GM12874 (cell line): Measurements from ENCODE around the gene RSRC1.

Source experiments
- TF ChIP-seq, protein P1 (sequence below): IDR thresholded peaks from 2 replicates; pipeline ENCODE4 v1.5.1; 2011; ENCODE audit warnings: low read depth, mild to moderate bottlenecking, control low read depth, low read length, moderate library complexity; ENCODE audit not compliant: insufficient read depth

Gene RSRC1

DNA sequence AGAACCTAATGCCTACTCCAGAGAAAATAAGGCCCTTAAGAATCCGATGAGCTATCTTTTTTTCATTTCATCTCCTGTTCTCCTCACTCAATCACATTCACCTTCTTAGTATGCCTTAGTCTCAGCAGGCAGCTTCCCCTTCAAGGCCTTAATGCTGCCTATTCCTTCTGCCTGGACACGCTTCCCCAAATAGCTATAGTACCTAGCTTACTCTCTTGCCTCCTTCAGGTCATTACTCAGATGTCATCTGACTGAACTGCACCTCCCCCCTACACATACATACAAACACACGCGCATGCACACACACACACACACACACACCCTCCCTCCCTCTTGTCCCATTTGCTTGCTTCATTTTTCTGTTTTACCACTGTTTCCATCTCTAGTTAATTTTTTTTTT is 269.6 kb downstream of the RSRC1 start:
- TF ChIP-seq, protein P1, sequence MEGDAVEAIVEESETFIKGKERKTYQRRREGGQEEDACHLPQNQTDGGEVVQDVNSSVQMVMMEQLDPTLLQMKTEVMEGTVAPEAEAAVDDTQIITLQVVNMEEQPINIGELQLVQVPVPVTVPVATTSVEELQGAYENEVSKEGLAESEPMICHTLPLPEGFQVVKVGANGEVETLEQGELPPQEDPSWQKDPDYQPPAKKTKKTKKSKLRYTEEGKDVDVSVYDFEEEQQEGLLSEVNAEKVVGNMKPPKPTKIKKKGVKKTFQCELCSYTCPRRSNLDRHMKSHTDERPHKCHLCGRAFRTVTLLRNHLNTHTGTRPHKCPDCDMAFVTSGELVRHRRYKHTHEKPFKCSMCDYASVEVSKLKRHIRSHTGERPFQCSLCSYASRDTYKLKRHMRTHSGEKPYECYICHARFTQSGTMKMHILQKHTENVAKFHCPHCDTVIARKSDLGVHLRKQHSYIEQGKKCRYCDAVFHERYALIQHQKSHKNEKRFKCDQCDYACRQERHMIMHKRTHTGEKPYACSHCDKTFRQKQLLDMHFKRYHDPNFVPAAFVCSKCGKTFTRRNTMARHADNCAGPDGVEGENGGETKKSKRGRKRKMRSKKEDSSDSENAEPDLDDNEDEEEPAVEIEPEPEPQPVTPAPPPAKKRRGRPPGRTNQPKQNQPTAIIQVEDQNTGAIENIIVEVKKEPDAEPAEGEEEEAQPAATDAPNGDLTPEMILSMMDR, result no peak

DNA sequence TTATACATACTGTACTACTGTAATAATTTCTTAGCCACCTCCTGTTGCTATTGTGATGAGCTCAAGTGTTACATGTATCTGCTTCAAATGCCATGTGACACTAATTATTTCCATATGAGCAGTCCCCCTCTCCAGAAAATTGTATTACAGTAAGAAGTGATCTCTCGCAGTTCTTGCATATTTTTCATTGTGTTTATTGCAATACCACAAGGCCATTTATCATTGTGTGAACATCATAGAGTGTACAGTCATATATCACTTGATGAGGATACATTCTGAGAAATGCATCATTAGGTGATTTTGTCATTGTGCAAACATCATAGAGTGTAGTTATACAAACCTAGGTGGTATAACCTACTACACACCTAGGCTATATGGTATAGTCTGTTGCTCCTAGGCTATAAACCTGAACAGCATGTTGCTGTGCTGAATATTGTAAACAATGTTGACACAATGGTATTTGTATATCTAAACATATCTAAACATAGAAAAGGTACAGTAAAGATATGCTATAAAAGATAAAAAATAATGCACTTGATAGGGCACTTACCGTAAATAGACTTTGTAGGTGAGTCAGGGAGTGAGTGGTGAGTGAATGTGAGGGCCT is 271.5 kb downstream of the RSRC1 start:
- TF ChIP-seq, protein P1, result no peak

DNA sequence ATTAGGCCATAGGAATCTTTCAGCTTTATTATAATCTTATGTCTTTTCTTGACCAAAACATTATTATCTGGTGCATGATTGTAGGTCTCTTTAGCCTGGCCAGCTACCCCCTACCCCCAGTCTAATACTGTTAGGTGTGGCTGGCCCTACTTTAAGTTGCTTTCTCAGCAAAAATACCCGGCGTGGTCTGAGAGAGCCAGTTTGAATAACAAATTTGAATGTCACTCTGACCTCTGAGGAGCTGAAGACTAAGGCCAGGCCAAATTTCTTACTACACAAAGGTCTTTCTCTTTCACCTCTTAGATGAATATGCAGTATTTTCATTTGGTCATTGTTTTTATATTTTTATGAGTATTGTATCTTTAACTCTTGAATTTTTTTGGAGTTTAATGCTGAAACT is 272.6 kb downstream of the RSRC1 start:
- TF ChIP-seq, protein P1, result no peak

DNA sequence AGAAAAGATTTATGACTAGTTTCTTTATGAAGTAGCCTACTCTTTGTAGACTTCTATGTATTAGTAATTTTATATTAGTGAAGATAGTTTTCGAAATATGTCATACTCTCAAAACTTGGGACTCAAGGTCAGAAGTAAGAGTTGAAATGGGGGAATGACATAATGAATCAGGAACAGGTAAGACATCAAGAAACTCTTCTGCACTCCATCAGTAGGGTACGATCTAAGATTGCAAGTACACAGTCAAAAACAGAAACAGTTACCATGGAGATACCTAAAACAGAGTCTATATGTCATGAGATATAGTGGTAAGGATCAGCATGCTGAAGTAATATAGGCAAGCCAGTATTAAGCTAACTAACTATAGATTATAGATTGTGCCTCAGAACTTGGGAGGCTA is 274.1 kb downstream of the RSRC1 start:
- TF ChIP-seq, protein P1, result no peak

DNA sequence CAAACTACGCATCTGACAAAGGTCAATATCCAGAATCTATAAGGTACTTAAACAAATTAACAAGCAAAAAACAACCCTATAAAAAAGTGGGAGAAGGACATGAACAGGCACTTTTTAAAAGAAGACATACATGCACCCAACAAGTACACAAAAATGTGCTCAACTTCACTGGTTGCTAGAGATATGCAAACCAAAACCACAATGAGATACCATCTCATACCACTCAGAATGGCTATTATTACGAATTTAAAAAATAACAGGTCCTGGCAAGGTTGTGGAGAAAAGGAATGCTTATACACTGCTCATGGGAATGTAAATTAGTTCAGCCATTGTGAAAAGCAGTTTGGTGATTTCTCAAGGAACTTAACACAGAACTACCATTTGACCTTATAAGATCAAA is 285.5 kb downstream of the RSRC1 start:
- TF ChIP-seq, protein P1, result no peak

DNA sequence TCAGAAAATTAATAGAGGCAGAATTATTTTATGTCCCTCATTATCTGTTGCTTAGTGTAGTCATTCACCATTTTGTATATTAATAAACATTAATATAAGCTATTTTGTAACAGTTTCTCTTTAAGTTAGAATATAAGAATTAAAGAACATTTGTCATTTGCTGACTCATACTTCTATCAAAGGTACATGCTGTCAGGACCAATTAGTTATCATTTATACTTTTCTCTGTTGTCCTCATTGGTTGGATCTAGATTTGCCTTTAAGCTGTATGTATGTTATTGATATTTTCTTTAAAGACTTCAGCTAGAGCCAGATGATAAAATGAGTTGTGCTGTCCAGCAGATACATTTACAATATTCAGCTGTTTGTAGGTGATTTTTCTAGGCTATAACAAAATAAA is 292.7 kb downstream of the RSRC1 start:
- TF ChIP-seq, protein P1, result no peak

DNA sequence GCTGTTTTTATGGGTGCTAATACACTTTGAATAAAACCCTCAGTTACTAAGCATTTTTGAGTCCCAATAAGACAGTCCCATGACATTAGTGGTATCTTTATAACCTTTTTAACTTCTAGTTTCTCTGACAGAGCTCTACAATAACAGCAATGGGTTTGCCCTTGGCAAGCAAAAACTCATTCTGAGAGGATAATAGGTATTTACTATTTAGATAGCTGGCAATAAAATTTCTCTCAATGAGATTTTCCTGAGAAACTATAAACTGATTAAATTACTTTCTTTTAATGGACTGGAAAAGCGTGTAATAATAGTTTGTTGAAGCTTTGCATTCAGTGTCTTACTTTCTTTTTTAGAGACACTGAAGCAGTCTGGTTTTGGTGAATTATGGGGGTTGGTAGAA is 293.1 kb downstream of the RSRC1 start:
- TF ChIP-seq, protein P1, result no peak

DNA sequence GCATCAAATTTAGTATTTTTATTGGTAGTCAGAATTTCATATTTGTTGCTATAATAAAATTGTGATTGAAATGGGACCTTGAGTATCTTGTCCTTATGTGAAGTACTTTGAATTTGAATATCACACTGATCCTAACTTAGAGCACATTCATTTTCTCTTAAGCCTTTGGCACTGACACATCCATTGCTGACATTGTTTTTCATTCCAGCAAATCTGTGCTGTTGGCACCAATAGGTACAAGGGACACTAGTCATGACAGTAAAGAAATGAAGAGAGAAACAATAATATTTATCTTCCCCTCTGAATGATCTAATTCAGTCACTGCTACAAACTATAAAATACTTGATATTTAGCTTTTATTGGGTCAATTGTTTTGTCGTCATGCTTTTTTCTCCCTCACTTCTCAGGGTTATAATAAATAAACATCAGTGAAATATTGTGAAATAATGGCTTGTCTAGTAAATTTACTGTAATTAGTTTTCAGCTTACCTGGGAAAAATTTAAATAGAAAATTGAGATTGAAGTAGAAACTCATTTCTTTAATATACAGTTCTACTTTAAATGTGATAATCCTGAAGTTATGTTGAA is 294.3 kb downstream of the RSRC1 start:
- TF ChIP-seq, protein P1, result no peak
